NCI-H2171 (cell line): ENCODE data around the gene TNFRSF1A.

Source experiments
- DNase-seq: peaks from one replicate; lab custom pipeline; 2025; lab: John Stamatoyannopoulos, UW

TNFRSF1A gene

DNA sequence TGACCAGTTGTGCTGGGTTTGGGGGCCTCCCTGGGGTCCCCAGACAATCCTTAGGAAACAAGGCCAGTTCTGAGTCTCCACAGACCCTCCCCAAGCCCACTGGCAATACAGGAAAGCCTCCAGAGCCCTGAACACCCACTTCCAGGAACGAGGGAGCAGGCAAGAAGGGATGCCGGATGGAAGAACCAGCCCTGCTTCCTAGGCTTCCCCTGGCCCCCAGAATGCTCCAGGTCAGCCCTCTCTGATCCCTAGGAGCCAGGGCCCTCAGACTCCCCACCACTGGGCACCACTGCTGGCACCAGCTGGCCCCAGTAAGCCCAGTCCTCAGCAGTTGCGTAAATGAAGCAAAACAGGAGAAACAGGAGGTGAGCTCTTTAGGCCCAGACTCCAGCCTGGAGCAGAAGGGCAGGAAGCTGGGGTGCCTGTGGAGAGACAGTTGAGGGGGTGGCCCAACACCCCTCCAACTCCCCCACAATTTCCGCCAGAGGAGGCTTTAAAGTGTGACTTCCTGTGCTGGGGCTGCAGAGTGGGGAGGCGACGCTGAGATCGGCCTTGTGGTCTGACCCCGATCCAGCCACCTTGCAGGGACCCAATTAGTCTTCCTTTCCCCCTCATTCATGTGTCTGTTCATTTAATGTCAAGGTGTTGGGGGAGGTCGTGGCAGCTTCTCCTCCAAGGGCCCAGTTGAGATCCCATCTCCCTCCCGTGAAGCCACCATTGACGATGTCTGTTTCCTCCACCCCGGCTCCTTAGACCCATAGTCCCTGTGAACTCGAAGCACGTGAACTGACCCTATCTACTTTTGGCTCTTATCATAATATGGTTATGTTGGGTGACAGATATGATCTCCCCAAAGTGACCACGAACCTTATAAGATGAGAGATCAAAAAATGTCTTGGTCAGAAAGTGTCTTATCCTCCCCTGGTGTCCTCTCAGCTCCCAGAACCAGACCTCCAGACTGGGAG, 4.7 kb downstream of the TNFRSF1A start:
- no peak for DNase-seq

DNA sequence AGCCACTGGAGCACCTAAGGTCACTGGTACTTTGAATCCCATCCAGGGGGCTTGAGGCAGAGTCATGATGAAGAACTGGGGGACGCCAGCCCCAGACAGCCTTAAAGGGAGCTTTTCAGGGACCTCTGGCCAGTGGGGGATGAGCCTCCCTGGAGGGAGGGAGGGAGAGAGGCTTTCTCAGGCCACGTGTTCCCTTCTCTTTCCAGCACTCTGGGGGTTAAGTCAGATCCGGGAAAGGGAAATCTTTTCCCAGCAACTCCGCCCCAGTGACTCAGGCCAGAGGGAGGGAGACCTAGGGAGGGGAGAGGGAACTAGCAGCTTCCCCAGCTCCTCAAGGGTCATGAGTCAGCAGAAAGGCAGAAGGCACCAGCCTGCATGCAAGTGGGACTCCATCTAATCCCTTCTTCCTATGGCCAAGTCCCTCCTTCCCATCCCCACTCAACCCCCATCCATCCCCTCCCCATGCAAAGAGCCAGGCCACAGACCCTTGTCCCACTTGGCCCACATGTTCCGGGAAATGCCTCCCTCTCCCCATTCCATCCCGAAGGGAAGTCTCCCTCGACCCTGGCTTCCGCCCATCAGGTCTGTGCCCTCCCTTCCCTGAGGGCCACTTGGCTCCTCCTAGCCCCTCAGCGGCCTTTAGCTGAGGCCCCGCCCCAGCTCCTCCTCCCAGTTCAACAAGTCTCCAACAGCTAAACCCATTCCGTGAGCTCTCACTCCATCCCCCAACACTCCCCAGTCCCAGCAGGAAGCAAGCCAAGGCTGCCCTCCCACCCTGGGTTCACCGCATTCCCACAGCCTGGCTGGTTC, 5.6 kb downstream of the TNFRSF1A start:
- peak; percentile 81 for DNase-seq

DNA sequence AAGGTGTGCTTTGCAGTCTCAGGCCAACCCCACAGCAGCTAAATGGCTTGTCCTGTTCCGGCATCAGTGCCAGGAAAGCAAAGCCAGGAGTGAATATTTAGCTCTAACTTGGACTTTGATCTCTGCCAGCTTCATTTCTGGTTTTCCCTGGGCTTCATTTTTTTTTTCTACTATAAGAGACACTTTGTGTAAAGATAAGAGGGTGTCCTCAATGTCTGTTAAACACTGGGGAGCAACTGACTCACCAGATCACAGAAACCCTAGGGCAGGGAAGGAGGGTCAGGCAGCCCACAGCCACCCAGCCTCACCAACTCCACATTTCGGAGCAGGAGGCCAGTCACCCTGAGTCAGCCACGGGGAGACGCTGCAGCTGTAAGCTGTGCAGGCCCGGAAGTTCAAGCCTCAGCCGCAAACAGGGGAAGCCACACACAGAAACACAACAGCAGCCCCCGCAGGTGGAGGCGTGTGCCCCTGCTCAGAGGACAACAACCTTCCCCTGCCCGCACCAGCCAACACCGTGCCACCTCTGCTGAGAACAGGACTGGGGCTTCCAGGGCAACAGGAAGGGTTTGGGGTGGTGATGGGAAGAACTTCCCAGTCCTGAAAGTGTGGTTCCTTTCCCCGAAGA, 6.3 kb downstream of the TNFRSF1A start:
- DNase-seq = no peak

DNA sequence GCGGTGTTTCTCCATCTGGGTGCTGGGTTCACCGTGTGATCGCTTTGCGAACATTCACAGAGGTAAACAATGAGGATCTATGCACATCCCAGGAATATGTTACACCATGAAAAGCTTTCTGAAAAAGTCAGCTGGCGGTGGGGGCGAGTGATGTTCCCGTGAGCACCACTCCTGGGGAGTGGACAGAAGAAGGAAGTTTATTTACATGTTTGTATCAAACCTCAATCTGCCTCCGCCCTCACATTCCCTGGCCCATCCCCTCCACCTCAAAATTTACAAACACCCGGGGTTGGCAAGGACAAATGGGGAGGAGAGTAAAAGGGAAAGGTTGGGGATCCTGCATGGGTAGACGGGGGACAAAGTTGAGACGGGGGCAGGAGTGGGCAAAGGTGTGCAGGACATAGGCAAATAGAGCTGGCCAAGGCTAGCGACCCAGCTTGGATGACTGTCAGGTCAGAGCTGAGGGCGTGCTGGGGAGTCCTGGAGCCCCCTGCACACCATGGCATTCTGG, 6.9 kb downstream of the TNFRSF1A start:
- no peak for DNase-seq

DNA sequence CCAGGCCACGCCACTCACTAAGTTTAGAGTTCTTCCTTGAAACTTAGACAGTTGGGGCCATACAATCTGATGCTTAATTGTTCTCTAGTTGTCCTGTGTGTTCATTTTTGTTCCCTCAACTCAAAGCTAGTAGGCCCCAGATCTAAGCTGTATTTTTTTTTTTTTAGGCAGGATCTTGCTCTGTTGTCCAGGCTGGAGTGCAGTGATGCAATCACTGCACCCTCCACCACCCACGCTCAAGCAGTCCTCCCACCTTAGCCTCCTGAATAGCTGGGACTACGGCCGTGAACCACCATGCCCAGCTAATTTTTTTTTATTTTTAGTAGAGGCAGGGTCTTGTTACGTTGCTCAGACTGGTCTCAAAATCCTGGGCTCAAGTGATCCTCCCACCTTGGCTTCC, 7.5 kb downstream of the TNFRSF1A start:
- DNase-seq = no peak

DNA sequence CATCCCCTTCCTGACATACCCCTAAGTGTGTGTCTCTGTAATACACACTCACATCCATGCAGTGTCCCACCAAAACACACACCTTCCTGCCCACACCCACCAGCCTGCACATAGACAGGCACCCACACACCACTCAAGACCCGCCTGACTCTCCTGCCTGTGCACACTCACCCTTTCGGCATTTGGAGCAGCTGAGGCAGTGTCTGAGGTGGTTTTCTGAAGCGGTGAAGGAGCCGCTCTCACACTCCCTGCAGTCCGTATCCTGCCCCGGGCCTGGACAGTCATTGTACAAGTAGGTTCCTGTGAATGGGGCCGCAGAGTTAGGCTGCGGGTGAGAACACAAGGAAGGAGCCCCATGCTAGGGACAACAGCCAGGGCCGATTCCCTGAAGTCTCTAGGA, 8.3 kb downstream of the TNFRSF1A start:
- no peak for DNase-seq

DNA sequence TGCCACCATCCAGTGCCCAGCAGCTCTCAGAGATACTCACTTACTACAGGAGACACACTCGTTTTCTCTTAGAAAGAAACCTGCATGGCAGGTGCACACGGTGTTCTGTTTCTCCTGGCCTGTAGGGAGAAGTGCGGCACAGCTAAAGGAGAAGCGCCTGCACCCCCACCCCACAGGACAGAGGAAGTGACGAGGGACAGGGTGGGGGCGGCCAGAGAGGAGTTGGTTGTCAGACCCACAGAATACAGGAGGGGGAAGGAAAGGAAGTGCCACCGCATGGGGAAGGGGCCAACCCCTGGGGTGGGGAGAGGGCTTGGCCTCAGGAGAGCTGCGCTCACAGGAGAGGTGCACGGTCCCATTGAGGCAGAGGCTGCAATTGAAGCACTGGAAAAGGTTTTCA, 8.8 kb downstream of the TNFRSF1A start:
- no peak for DNase-seq

DNA sequence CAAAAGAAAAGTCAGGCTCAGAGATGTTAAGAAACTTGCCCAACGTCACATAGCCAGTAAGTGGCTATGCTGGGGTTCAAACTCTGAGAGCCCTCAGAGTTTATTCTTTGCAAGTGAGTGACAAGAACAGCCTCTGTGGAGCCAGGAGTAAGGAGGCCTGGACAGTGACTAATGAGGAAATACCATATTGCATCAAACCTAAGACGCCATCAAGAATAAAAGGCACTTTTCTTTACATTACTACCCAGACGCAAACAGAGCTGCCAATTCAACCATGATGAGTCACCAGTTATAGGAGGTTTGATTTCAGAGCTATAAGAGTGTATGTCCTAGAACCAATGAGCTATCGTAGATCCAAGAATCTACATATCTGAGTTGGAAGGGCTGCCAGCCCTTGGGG, 9.4 kb downstream of the TNFRSF1A start:
- no peak for DNase-seq

DNA sequence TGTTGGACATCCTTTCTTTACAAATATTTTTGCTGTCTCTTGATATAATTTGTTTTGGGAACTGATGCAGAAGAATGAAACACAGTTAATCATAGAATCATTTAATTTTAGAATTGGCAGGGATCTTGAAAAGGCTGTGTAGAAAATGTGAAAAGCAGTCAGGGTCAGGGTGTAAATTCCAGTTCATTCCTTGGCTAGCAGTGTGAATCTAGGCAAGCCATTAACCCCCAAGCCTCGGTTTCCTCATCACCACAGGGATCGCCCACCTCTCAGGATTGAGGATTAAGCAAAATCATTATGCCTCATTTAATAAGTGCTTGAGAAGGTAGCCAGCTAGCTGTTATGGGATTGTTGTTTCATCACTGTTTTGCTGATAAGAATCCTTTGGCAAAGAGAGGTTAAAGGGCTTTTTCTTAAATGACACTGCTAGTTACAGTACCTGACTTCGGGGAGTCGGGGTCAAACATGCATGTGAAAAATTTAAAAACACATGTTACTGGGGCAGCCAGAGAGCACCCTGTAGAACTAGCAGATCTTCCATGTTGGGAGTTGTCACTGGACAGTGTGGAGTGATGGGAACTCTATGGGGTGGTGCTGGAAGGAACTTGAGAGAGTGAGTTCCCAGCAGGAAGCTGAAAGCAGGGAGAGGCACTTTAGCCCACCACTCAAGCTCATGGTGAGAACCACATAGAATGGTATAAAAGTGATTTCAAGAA, 10.7 kb downstream of the TNFRSF1A start:
- no peak for DNase-seq

DNA sequence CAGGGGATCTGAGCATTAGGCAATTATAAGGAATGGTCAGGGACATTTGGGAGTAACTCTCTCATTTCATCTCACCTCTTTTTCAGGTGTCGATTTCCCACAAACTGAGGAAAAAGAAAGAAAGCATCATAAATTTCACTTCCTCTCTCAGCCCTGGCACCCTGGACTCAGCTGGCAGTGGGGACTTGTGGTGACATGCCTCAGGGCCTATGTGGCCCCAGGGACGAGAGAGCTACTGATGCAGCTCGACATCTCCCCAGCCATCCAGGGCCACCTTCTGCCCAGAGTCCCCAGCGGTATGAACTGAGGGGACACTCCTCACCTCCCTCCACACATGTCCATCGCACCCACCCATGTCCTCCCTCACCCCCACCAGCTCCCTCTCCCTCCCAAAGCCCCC, 11.7 kb downstream of the TNFRSF1A start:
- no peak for DNase-seq

DNA sequence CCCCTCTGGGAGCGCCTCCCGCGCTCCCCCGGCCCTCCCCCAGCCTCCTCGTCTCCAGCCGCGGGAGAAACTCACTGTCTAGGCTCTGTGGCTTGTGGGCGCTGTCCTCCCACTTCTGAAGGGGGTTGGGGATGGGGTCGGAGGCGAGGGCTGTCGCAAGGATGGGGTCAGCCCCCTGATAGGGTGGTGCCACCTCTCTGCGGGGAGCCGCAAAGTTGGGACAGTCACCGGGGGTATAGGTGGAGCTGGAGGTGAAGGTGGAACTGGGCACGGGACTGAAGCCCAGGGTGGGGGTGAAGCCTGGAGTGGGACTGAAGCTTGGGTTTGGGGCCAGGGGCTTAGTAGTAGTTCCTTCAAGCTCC, 12.2 kb downstream of the TNFRSF1A start:
- DNase-seq = no peak

DNA sequence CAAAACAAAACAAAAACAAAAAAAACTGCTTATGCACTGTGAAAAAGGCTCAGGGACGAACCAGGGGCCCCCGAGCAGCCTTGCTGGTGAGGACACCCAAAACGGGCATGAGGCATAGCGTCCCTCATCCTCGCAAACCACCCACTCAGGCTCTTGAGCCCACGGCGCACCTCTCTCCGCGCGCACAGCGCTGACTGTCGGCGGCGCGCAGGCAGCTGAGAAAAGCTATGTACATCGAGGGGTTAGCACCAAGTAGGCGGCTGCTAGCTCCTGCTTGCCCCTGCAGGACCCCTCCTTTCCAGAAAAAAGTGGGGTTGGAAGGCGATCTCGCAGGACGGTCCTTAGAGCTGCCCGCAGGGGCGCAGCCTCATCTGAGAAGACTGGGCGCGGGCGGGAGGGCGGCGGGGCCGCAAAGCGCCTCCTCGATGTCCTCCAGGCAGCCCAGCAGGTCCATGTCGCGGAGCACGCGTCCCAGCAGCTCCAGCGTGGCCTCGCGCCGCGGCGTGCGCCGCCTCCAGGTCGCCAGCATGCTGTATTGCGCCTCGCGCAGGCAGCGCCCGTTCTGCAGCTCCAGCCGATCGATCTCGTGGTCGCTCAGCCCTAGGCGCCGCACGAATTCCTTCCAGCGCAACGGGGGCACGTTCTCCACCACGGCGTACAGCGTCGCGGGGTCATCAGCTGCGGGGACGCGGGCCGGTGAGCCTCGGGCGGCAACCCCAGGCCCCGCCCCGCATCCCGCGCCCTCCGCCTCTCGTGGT, 12.8 kb downstream of the TNFRSF1A start:
- no peak for DNase-seq

DNA sequence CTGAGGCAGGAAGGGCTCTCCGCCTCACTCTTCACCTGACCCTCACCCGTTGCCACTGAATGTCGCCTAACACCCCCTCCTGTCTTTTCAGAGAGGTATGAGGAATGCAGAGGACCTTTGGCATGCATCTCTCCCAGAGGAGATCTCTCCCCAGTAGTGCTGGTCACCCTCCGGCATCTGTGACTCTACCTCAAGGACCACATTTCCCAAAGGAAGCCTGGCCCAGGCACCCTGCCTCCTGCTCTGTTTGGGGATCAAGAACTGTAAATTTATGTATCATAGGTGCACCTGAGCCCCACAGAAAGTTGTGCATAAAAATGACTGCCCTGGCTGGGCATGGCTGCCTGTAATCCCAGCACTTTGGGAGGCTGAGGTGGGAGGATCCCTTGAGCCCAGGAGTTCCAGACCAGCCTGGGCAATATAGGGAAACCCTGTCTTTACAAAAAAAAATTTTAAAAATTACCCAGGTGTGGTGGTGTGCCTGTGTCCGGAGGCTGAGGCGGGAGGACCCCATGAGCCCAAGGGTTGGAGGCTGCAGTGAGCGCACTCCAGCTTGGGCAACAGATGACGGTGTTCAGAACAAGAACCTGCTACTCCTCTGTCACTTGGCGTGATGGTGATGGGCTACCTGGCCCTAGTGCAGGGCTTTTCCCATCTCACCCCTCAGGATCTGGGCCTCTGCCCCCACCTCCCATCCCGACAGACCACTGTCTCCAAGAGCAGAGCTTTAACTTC, 13.7 kb downstream of the TNFRSF1A start:
- DNase-seq = no peak

DNA sequence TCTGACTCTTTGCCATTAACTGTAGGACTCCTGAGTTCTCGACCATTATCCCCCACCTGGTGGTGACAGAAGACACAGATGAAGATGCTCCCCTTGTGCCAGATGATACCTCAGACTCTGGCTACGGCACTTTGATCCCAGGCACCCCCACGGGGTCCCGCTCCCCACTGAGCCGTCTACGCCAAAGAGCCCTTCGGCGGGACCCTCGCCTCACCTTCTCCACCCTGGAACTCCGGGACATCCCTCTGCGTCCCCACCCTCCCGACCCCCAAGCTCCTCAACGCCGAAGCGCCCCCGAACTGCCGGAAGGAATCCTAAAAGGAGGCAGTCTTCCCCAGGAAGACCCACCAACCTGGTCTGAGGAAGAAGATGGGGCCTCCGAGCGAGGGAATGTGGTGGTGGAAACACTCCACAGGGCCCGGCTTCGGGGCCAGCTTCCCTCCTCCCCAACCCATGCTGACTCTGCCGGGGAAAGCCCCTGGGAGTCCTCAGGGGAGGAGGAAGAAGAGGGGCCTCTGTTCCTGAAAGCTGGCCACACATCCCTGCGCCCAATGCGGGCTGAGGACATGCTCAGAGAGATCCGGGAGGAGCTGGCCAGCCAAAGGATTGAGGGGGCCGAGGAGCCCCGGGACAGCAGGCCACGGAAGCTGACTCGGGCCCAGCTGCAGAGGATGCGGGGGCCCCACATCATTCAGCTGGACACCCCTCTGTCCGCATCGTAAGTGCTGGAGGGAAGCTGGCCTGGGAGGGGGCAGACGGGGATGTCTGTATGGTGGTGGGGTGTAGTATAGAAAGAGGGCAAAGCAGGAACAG, 14.4 kb downstream of the TNFRSF1A start:
- DNase-seq = no peak

DNA sequence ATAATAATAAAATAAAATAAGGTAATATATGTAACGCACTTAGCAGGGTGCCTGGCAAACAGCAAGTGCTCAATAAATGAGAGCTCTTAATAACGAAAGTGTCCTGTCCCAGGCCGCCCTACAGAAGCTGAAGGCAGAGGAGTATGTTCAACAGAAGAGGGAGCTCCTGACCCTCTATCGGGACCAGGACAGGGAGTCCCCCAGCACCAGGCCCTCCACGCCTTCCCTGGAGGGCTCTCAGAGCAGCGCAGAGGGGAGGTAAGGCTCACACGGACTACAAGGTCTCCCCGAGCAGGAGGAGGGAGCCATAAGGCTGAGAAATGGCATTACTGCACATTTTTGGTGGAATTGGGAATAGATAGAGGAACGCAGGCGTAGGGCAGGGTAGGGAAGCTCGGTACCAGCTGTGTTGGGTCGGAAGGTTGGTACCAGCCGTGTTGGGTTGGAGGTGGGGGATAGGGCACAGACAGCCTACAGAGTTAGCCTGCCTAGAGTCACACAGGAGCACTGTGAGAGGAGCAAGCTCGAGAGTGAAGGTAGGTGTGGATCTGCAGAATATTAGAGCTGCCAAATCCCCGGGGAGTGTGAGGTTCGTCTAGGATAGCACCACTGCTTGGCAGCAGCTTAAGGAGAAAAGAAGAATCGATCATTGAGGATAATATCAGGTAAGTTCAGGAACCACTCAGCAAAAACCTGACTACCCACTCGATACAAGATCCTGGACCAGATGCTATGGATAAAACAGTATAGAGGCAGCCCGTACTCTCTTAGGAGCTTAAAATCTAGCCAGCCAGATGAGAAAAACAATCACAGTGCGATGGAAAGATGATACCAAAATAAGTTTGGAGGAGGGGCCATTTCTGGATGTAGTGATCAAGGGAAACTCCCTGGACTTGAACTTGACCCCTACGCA, 15.3 kb downstream of the TNFRSF1A start:
- peak; percentile 14 for DNase-seq

DNA sequence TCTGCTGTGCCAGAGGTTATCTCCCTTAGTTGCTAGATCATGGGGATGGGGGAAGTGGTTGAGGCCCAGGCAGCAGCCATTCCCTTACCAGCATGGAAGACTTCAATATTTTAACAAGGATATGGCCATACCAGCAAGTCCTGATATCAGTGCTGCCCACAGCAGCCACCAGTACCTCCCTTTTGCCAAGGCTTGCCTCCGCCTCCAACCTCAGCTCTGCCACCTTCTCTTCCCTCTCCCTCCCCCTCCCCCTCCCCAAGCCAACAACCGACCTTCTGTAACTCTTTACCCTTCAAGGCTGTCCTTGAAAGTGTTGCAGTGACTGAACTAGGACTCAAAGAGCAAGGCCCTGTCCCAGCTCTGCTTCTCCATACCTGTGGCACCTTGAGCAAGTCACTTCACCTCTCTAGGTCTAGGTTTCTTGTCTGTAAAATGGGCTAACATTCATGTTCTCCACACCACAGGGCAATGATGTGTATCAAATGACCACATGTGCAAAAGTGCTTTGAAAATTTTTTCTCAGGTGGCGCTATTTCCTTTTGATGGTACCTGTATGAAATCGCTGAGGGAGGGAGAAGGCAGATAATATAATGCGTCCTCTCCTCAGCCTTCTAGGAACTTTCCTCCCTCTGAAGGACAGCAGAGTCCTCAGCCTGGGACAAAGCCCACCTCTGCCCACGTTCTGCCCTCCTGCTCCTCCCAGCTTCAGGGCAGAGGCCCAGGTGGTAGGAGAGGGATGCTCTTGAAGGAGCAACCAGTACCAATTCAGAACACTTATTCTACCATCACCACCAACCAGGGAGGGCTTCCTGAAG, 16.7 kb downstream of the TNFRSF1A start:
- DNase-seq = no peak

DNA sequence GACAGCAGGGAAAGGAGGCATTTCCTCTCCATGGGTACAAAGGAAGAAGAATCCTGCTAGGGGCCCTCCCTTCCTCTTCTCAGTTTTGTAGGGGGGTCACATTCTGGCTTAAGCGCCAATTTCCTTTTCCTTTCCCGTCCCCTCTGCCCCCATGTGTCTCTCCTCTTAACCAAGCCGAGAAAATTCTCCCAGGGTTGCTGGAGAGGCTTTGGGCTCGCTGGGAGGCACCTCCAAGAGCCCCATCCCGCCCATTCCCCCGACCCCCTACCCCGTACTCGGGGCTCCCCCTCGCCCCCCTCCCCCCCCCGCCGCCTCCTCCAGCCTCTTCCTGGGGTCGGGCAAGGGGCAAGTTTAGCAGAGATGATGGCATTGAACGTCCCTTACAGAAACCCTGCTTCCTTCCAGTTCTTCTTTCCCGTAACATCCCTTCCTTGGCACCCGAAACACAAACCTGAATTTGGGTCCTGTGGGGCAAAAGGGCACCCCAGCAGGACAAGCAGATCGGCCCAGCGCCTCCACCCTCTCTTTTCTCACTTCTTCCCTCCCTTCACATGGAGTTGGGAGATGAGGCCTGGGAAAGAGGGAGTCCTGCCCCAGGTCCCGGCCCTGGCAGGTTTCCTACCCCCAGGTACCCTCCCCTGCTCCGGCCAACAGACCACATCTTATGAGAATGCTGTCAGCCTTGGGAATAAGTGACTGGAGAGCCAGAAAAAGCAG, 17.7 kb downstream of the TNFRSF1A start:
- DNase-seq = no peak
